Neural cell (in vitro differentiated cells): Measurements from ENCODE around the gene FANCD2OS. TPM values are rescaled to one million over a fixed set of nuclear protein-coding genes. Genes with fewer than 3 reads are reported as not detected.

Source experiments
- H2AFZ ChIP-seq: fragments of 200-600, 300-800 bp; sonication (generic), shearing (Covaris generic); 2 replicates; pipeline ENCODE4 v1.6.0; 2014; ENCODE audit warnings: low read depth, mild to moderate bottlenecking, antibody characterized with exemption, low read length, moderate library complexity
- H3F3A ChIP-seq: fragments of 200-600 bp; shearing (Covaris generic); 2 replicates; pipeline ENCODE4 v1.6.1; 2016; ENCODE audit warnings: mild to moderate bottlenecking, moderate library complexity, mixed read lengths, antibody characterized with exemption, low read length; ENCODE audit not compliant: insufficient read depth, poor library complexity, severe bottlenecking
- H3K27ac ChIP-seq: fragments of 200-600, 300-800 bp; sonication (generic), shearing (Covaris generic); 2 replicates; pipeline ENCODE4 v1.5.1; 2014; ENCODE audit warnings: mild to moderate bottlenecking, low read length, moderate library complexity
- H3K27me3 ChIP-seq: fragments of 300-800, 200-600 bp; sonication (generic), shearing (Covaris generic); 2 replicates; pipeline ENCODE4 v1.6.0; 2014; ENCODE audit warnings: mild to moderate bottlenecking, low read depth, low read length, moderate library complexity; ENCODE audit not compliant: insufficient read depth
- H3K36me3 ChIP-seq: fragments of 300-800, 200-600 bp; sonication (generic), shearing (Covaris generic); 2 replicates; pipeline ENCODE4 v1.5.1; 2014; ENCODE audit warnings: mild to moderate bottlenecking, antibody characterized with exemption, low read length, moderate library complexity; ENCODE audit not compliant: insufficient read depth
- H3K4me2 ChIP-seq: fragments of 300-800, 200-600 bp; sonication (generic), shearing (Covaris generic); 2 replicates; pipeline ENCODE4 v1.6.0; 2014; ENCODE audit warnings: mild to moderate bottlenecking, low read length
- H3K4me3 ChIP-seq: fragments of 300-800, 200-600 bp; sonication (generic), shearing (Covaris generic); 2 replicates; pipeline ENCODE4 v1.5.1; 2014; ENCODE audit warnings: mild to moderate bottlenecking, low read length, moderate library complexity
- H3K79me2 ChIP-seq: fragments of 200-600 bp; shearing (Covaris generic); replicated peaks from 2 replicates; pipeline ENCODE4 v1.6.0; 2014; ENCODE audit warnings: mild to moderate bottlenecking, low read length, moderate library complexity; ENCODE audit not compliant: insufficient read depth
- H3K9ac ChIP-seq: fragments of 300-800, 200-600 bp; sonication (generic), shearing (Covaris generic); 2 replicates; pipeline ENCODE4 v1.6.1; 2016; ENCODE audit warnings: mild to moderate bottlenecking, low read length, mixed read lengths
- H3K9me2 ChIP-seq: fragments of 200-600 bp; shearing (Covaris generic); 2 replicates; pipeline ENCODE4 v1.6.1; 2016; ENCODE audit warnings: mild to moderate bottlenecking, low read length, mixed read lengths; ENCODE audit not compliant: insufficient read depth
- H3K9me3 ChIP-seq: fragments of 200-600, 300-800 bp; sonication (generic), shearing (Covaris generic); 2 replicates; pipeline ENCODE4 v1.6.1; 2016; ENCODE audit warnings: mild to moderate bottlenecking, mixed run types, low read length, moderate library complexity, mixed read lengths
- H4K20me1 ChIP-seq: fragments of 200-600 bp; shearing (Covaris generic); 2 replicates; pipeline ENCODE4 v1.6.1; 2016; ENCODE audit warnings: mild to moderate bottlenecking, mixed run types; ENCODE audit not compliant: insufficient read depth
- CTCF ChIP-seq: fragments of 450-650 bp; IDR thresholded peaks from 2 replicates; pipeline ENCODE4 v1.5.1; 2014; ENCODE audit warnings: antibody characterized with exemption, mild to moderate bottlenecking, moderate library complexity; ENCODE audit not compliant: poor library complexity, severe bottlenecking
- EP300 ChIP-seq: fragments of 450-650 bp; conservative IDR thresholded peaks from 2 replicates; pipeline ENCODE4 v1.6.1; 2014; ENCODE audit warnings: antibody characterized with exemption, mild to moderate bottlenecking, moderate library complexity; ENCODE audit not compliant: poor library complexity, severe bottlenecking
- EZH2 ChIP-seq: fragments of 200-600, 300-800 bp; shearing (Covaris generic), sonication (generic); IDR thresholded peaks from 2 replicates; pipeline ENCODE4 v1.6.1; 2014; ENCODE audit warnings: antibody characterized with exemption, low read length, borderline replicate concordance, mild to moderate bottlenecking; ENCODE audit not compliant: insufficient read depth, poor library complexity, severe bottlenecking
- MXI1 ChIP-seq: fragments of 450-650 bp; conservative IDR thresholded peaks from 2 replicates; pipeline ENCODE4 v1.6.1; 2014; ENCODE audit warnings: antibody characterized with exemption, mild to moderate bottlenecking; ENCODE audit not compliant: poor library complexity, severe bottlenecking
- POLR2AphosphoS5 ChIP-seq: IDR thresholded peaks from 2 replicates; pipeline ENCODE4 v1.6.1; 2012
- RAD21 ChIP-seq: fragments of 450-650 bp; conservative IDR thresholded peaks from 2 replicates; pipeline ENCODE4 v1.6.1; 2014; ENCODE audit warnings: antibody characterized with exemption, mild to moderate bottlenecking, moderate library complexity
- REST ChIP-seq: IDR thresholded peaks from 2 replicates; pipeline ENCODE4 v1.6.1; 2012; ENCODE audit warnings: borderline replicate concordance
- SMC3 ChIP-seq: fragments of 450-650 bp; conservative IDR thresholded peaks from 2 replicates; pipeline ENCODE4 v1.6.1; 2014; ENCODE audit warnings: antibody characterized with exemption, mild to moderate bottlenecking, moderate library complexity; ENCODE audit not compliant: poor library complexity
- TAF1 ChIP-seq: IDR thresholded peaks from 2 replicates; pipeline ENCODE4 v1.6.1; 2012; ENCODE audit warnings: low read depth
- polyA plus RNA-seq: library from polyadenylated mRNA; depleted of rRNA; stranded (reverse); fragments of >200 nt; gene quantifications from 2 replicates; pipeline ENCODE4 v1.2.3, GENCODE V29; 2014

Gene FANCD2OS
- polyA plus RNA-seq, 1 donor from 2014 or later = not detected

GRCh38 chr3:10154335-10155122 is 46.5 kb upstream of the FANCD2OS start:
- H3K27me3 ChIP-seq = no peaks in the 10 kb centered on the region
- H3K9me2 ChIP-seq = no peaks in the 10 kb centered on the region
- H3K4me3 ChIP-seq = no peak overlapping the region
- no peak overlapping the region for H3K4me2 ChIP-seq
- peaks cover 7% of the 10 kb centered on the region for H3K36me3 ChIP-seq
- H3K9ac ChIP-seq = no peak overlapping the region
- TF ChIP-seq POLR2AphosphoS5 (no peak), REST (no peak), TAF1 (no peak), EZH2 (no peak), EP300 (no peak), MXI1 (no peak), RAD21 (no peak), SMC3 (no peak), CTCF (no peak)
- H3F3A ChIP-seq = no peaks in the 10 kb centered on the region
- no peak overlapping the region for H3K27ac ChIP-seq
- no peaks in the 10 kb centered on the region for H4K20me1 ChIP-seq
- H2AFZ ChIP-seq = no peak overlapping the region
- no peaks in the 10 kb centered on the region for H3K9me3 ChIP-seq
- H3K79me2 ChIP-seq = no peaks in the 10 kb centered on the region

DNA sequence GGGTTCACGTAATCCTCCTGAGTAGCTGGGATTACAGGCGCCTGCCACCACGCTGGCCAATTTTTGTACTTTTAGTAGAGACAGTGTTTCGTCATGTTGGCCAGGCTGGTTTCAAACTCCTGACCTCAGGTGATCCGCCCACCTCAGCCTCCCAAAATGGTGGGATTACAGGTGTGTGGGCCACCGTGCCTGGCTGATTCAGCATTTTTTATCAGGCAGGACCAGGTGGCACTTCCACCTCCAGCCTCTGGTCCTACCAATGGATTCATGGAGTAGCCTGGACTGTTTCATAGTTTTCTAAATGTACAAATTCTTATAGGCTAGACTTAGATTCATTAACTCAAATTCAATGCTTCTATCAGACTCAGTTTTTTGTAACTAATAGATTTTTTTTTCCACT is 42.9 kb upstream of the FANCD2OS start:
- Histone ChIP-seq H3K79me2 (no peaks in the 10 kb centered on the region), H3F3A (no peaks in the 10 kb centered on the region), H3K9me3 (no peaks in the 10 kb centered on the region), H4K20me1 (no peaks in the 10 kb centered on the region), H3K27ac (no peak overlapping the region), H3K9me2 (no peaks in the 10 kb centered on the region), H3K9ac (no peak overlapping the region), H2AFZ (no peak overlapping the region), H3K4me2 (no peak overlapping the region), H3K36me3 (peaks cover 12% of the 10 kb centered on the region), H3K27me3 (no peaks in the 10 kb centered on the region), H3K4me3 (no peak overlapping the region)
- TF ChIP-seq POLR2AphosphoS5 = no peak
- TF ChIP-seq REST = no peak
- no peak for TF ChIP-seq MXI1
- no peak for TF ChIP-seq SMC3
- TF ChIP-seq EZH2 = no peak
